Stimulated activated memory B cell treated with anti-CD40 and anti-IgM and Interleukin-4, amounts not matched to agents 10 μg/mL and 1 μg/mL and 100 μg/mL, for 72 hours (primary cell): ENCODE results near the gene KIR3DL3.
"Not testable (repeated sequence)": the region's sequence is repeated elsewhere in the genome, so short reads cannot be mapped to it uniquely, and the experiment has no call there.

Source experiments
- ATAC-seq: fragments of 150-1000 bp; cut with Tn5 transposase; 2 replicates; pipeline ENCODE4 v1.10.0; 2021
- H3K27ac Mint-ChIP-seq: one replicate; pipeline ENCODE4 v1.8.0; 2022; ENCODE audit warnings: mild to moderate bottlenecking, mixed read lengths
- H3K27me3 Mint-ChIP-seq: one replicate; pipeline ENCODE4 v1.8.0; 2022; ENCODE audit warnings: mixed read lengths
- H3K36me3 Mint-ChIP-seq: one replicate; pipeline ENCODE4 v1.8.0; 2022; ENCODE audit warnings: mixed read lengths
- H3K4me1 Mint-ChIP-seq: one replicate; pipeline ENCODE4 v1.8.0; 2022; ENCODE audit warnings: mixed read lengths
- H3K4me3 Mint-ChIP-seq: one replicate; pipeline ENCODE4 v1.8.0; 2022; ENCODE audit warnings: mild to moderate bottlenecking, moderate library complexity, mixed read lengths
- H3K9me3 Mint-ChIP-seq: one replicate; pipeline ENCODE4 v1.8.0; 2022; ENCODE audit warnings: mixed read lengths

KIR3DL3 gene

GRCh38 chr19:54709212-54709948 lies 14.9 kb upstream of the KIR3DL3 start:
- Mint-ChIP-seq H3K4me1 (peaks cover 9% of the 10 kb centered on the region), H3K4me3 (no peak overlapping the region), H3K27me3 (peaks cover 37% of the 10 kb centered on the region), H3K36me3 (no peaks in the 10 kb centered on the region), H3K9me3 (no peaks in the 10 kb centered on the region), H3K27ac (no peak overlapping the region)
- ATAC-seq, result no peak

GRCh38 chr19:54709956-54710355 lies 14.3 kb upstream of the KIR3DL3 start:
- H3K9me3 Mint-ChIP-seq, H3K4me3 Mint-ChIP-seq, H3K27ac Mint-ChIP-seq, H3K36me3 Mint-ChIP-seq, H3K4me1 Mint-ChIP-seq, ATAC-seq: not testable (repeated sequence)
- peaks cover 37% of the 10 kb centered on the region for H3K27me3 Mint-ChIP-seq

GRCh38 chr19:54724644-54725043 lies 402 bp downstream of the KIR3DL3 start:
- Mint-ChIP-seq H3K4me3 (no peak overlapping the region), H3K36me3 (no peaks in the 10 kb centered on the region)

GRCh38 chr19:54725321-54725720 lies 1.1 kb downstream of the KIR3DL3 start:
- no peak for ATAC-seq
- peaks cover 28% of the 10 kb centered on the region for H3K9me3 Mint-ChIP-seq
- peaks cover 50% of the 10 kb centered on the region for H3K27me3 Mint-ChIP-seq
- H3K4me3 Mint-ChIP-seq, result no peak overlapping the region
- H3K4me1 Mint-ChIP-seq, result no peaks in the 10 kb centered on the region
- H3K36me3 Mint-ChIP-seq, result no peaks in the 10 kb centered on the region
- no peak overlapping the region for H3K27ac Mint-ChIP-seq

More at GRCh38 chr19:54724644-54725043, 402 bp downstream of the KIR3DL3 start:
- Mint-ChIP-seq H3K4me1 (no peaks in the 10 kb centered on the region), H3K27me3 (peaks cover 50% of the 10 kb centered on the region), H3K27ac (no peak overlapping the region), H3K9me3 (peaks cover 28% of the 10 kb centered on the region)
- no peak for ATAC-seq

DNA sequence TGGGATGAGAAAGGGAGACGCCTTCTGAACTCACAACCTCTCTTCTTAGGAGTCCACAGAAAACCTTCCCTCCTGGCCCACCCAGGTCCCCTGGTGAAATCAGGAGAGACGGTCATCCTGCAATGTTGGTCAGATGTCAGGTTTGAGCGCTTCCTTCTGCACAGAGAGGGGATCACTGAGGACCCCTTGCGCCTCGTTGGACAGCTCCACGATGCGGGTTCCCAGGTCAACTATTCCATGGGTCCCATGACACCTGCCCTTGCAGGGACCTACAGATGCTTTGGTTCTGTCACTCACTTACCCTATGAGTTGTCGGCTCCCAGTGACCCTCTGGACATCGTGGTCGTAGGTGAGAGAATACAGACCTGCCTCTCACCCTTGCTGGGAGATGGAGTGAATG lies 3.3 kb downstream of the KIR3DL3 start:
- Mint-ChIP-seq H3K27ac (no peak overlapping the region), H3K4me1 (no peaks in the 10 kb centered on the region), H3K36me3 (no peaks in the 10 kb centered on the region), H3K9me3 (peaks cover 30% of the 10 kb centered on the region), H3K27me3 (peaks cover 57% of the 10 kb centered on the region), H3K4me3 (no peak overlapping the region)
- ATAC-seq, result peak; percentile 8

- H3K27ac Mint-ChIP-seq, result no peak overlapping the region
- H3K4me3 Mint-ChIP-seq, result no peak overlapping the region
Observed at GRCh38 chr19:54728167-54728566, 3.9 kb downstream of the KIR3DL3 start.

DNA sequence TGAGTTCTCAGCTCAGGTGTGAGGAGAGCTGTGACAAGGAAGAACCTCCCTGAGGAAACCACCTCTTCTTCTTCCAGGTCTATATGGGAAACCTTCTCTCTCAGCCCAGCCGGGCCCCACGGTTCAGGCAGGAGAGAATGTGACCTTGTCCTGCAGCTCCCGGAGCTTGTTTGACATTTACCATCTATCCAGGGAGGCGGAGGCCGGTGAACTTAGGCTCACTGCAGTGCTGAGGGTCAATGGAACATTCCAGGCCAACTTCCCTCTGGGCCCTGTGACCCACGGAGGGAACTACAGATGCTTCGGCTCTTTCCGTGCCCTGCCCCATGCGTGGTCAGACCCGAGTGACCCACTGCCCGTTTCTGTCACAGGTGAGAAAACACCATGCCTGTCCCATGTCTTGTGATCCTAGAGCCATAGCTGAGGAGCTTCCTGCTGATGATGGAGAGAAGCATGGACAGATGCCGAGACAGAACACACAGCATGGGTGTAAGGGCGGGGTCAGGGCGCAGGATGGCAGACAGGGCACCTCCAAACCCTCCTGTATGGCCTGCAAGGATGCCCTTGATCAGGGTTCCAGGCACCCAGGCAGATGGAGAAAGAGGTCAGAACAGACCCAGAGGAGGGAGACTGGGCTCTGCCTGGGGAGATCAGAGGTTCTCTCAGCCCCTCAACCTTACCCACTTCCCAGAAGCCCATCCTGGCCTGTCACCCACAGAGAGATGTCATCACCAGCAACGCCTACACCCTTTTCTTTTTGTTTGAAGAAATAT lies 5.4 kb downstream of the KIR3DL3 start:
- H3K4me1 Mint-ChIP-seq, result no peaks in the 10 kb centered on the region
- no peak overlapping the region for H3K4me3 Mint-ChIP-seq
- peaks cover 58% of the 10 kb centered on the region for H3K27me3 Mint-ChIP-seq
- H3K9me3 Mint-ChIP-seq, result peaks cover 28% of the 10 kb centered on the region
- no peaks in the 10 kb centered on the region for H3K36me3 Mint-ChIP-seq
- H3K27ac Mint-ChIP-seq, result no peak overlapping the region
- no peak for ATAC-seq

More at GRCh38 chr19:54728167-54728566, 3.9 kb downstream of the KIR3DL3 start:
- no peak for ATAC-seq
- H3K9me3 Mint-ChIP-seq, result peaks cover 26% of the 10 kb centered on the region
- H3K27me3 Mint-ChIP-seq, result peaks cover 62% of the 10 kb centered on the region
- H3K36me3 Mint-ChIP-seq, result no peaks in the 10 kb centered on the region
- no peaks in the 10 kb centered on the region for H3K4me1 Mint-ChIP-seq

- Mint-ChIP-seq H3K4me1 (no peaks in the 10 kb centered on the region), H3K27ac (no peak overlapping the region), H3K4me3 (no peak overlapping the region), H3K36me3 (no peaks in the 10 kb centered on the region), H3K9me3 (peaks cover 28% of the 10 kb centered on the region), H3K27me3 (peaks cover 45% of the 10 kb centered on the region)
- ATAC-seq, result no peak
Observed at GRCh38 chr19:54731191-54731590, 6.9 kb downstream of the KIR3DL3 start.

- peaks cover 31% of the 10 kb centered on the region for H3K27me3 Mint-ChIP-seq
- H3K27ac Mint-ChIP-seq, H3K36me3 Mint-ChIP-seq, H3K4me1 Mint-ChIP-seq, H3K9me3 Mint-ChIP-seq, H3K4me3 Mint-ChIP-seq, ATAC-seq: not testable (repeated sequence)
Observed at GRCh38 chr19:54738306-54738705, 14.1 kb downstream of the KIR3DL3 start, which contains the start of gene KIR2DL3. Gene KIR2DL3, plus strand, starts transcription at chr19:54738513. Its CDS starts 33 bp downstream, at chr19:54738546.

DNA sequence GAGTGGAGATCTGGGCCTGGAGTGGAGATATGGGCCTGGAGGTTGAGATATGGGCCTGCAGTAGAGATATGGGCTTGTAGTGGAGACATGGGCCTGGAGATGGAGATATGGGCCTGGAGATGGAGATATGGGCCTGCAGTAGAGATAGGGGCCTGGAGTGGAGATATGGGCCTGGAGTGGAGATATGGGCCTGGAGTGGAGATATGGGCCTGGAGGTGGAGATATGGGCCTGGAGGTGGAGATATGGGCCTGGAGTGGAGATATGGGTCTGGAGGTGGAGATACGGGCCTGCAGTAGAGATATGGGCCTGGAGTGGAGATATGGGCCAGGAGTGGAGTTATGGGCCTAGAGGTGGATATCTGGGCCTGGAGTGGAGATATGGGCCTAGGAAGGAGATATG lies 14.5 kb downstream of the KIR3DL3 start:
- ATAC-seq, result no peak
- no peak overlapping the region for H3K27ac Mint-ChIP-seq
- no peaks in the 10 kb centered on the region for H3K36me3 Mint-ChIP-seq
- peaks cover 35% of the 10 kb centered on the region for H3K27me3 Mint-ChIP-seq
- peaks cover 7% of the 10 kb centered on the region for H3K9me3 Mint-ChIP-seq
- H3K4me1 Mint-ChIP-seq, result no peaks in the 10 kb centered on the region
- H3K4me3 Mint-ChIP-seq, result no peak overlapping the region

GRCh38 chr19:54739587-54740497 lies 15.6 kb downstream of the KIR3DL3 start:
- no peak overlapping the region for H3K4me3 Mint-ChIP-seq
- peaks cover 4% of the 10 kb centered on the region for H3K9me3 Mint-ChIP-seq
- no peaks in the 10 kb centered on the region for H3K4me1 Mint-ChIP-seq
- no peak overlapping the region for H3K27ac Mint-ChIP-seq
- ATAC-seq, result no peak
- H3K36me3 Mint-ChIP-seq, result no peaks in the 10 kb centered on the region
- peaks cover 36% of the 10 kb centered on the region for H3K27me3 Mint-ChIP-seq

GRCh38 chr19:54741950-54742349 lies 17.7 kb downstream of the KIR3DL3 start:
- not testable (repeated sequence) for H3K27ac Mint-ChIP-seq, H3K36me3 Mint-ChIP-seq, H3K4me3 Mint-ChIP-seq, H3K4me1 Mint-ChIP-seq, H3K9me3 Mint-ChIP-seq, ATAC-seq
- peaks cover 36% of the 10 kb centered on the region for H3K27me3 Mint-ChIP-seq

GRCh38 chr19:54744080-54744479 lies 19.8 kb downstream of the KIR3DL3 start:
- not testable (repeated sequence) for ATAC-seq, H3K4me3 Mint-ChIP-seq, H3K4me1 Mint-ChIP-seq, H3K27ac Mint-ChIP-seq, H3K36me3 Mint-ChIP-seq, H3K9me3 Mint-ChIP-seq
- H3K27me3 Mint-ChIP-seq, result peaks cover 27% of the 10 kb centered on the region

DNA sequence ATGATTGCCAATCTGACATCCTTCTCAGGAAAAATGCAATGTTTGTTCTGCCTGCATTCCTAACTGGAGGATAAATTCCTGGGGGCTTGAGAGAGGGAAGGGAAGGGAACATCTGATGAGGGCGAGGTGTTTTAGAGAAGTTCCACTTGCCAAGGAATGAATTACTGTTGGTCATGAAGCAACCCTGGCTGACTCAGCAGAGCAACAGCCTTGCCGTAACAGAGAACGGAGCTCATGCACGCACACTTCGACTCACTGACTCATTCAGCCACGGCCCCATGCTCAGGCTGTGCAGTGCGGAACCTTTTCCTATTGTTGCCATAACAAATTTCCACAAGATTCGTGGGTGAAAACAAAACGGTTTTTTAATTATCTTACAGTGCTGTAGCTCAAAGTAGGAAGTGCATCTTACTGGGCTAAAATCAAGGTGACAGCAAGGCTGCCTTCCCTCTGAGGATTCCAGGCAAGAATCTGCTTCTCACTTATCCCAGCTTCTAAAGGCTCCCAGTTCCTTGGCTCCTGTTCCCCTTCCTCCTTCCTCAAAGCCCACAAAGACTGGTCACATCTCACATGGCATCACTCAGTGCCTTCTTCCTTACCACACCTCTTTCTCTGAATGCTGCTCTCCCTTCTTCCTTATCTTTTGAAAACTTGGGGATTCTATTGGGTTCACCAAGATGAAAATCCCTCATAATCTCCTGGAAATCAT lies 23.5 kb downstream of the KIR3DL3 start:
- H3K27me3 Mint-ChIP-seq, result peaks cover 19% of the 10 kb centered on the region
- not testable (repeated sequence) for H3K4me3 Mint-ChIP-seq, ATAC-seq, H3K9me3 Mint-ChIP-seq, H3K27ac Mint-ChIP-seq, H3K4me1 Mint-ChIP-seq, H3K36me3 Mint-ChIP-seq
